Left lobe of liver (tissue), 2 donors: ENCODE data around the gene IKBIP. TPM values are rescaled to one million over a fixed set of nuclear protein-coding genes. Genes with fewer than 3 reads are reported as not detected.
"Not testable (repeated sequence)": the region's sequence is repeated elsewhere in the genome, so short reads cannot be mapped to it uniquely, and the experiment has no call there.

ENCODE experiments used
- ATAC-seq: fragments of 200-7000 bp; cut with Tn5 transposase; one replicate; pipeline ENCODE4 v1.9.1; 2020; ENCODE audit warnings: mild to moderate bottlenecking, moderate library complexity
- DNase-seq: peaks from one replicate; pipeline ENCODE4 v3.0.0-alpha.2; 2020; ENCODE audit warnings: low spot score
- total RNA-seq: library from RNA; stranded (reverse); gene quantifications from one replicate; pipeline ENCODE4 v1.2.1, GENCODE V29; 2021
- donor health status: DM: no; HTN: no; CAD: no; lungs with moderate emphysema.
- donor health status: DM: no; HTN: yes; CAD: no.

Gene IKBIP, protein sequence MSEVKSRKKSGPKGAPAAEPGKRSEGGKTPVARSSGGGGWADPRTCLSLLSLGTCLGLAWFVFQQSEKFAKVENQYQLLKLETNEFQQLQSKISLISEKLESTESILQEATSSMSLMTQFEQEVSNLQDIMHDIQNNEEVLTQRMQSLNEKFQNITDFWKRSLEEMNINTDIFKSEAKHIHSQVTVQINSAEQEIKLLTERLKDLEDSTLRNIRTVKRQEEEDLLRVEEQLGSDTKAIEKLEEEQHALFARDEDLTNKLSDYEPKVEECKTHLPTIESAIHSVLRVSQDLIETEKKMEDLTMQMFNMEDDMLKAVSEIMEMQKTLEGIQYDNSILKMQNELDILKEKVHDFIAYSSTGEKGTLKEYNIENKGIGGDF
- total RNA-seq = 2.6 TPM

DNA sequence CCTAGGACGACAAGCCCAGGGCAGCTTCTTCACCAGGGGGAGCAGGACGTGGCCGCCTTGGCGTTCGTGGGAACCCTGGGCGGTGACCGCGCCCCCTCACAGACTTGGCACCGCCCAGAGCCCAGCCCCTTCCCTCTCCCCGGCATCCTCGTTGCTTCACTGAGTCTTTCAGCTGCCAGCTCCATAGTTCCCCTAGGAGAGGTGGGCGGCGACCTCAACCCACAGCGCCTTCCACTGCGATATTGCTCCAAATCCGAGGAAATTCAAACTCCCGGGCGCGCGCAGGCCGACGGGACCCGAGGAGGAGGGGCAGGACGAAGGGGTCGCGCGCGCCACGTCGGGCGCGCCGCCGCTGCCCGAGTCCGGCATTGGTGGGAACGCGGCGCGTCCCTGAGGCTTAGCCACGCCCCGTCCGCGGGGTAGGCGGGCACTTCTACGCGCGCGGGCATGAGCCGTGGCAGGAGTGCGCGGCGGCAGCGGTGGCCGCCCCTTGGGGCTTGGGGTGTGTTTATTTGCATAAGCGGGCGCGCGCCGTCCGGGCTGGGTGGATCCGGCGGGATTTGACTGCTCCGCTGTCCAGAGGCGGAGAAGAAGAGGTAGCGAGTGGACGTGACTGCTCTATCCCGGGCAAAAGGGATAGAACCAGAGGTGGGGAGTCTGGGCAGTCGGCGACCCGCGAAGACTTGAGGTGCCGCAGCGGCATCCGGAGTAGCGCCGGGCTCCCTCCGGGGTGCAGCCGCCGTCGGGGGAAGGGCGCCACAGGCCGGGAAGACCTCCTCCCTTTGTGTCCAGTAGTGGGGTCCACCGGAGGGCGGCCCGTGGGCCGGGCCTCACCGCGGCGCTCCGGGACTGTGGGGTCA is at the start of gene IKBIP, which contains the start of gene APAF1:
TSS of gene IKBIP (minus strand) at position 77 of the 860 bp plus-strand sequence. CDS start 87 bp downstream, outside the sequence.
TSS of gene APAF1 (plus strand) at position 579 of the 860 bp plus-strand sequence. CDS start 3,070 bp downstream, outside the sequence.
- DNase-seq (peak; percentile 99), ATAC-seq (peak; percentile 95)

DNA sequence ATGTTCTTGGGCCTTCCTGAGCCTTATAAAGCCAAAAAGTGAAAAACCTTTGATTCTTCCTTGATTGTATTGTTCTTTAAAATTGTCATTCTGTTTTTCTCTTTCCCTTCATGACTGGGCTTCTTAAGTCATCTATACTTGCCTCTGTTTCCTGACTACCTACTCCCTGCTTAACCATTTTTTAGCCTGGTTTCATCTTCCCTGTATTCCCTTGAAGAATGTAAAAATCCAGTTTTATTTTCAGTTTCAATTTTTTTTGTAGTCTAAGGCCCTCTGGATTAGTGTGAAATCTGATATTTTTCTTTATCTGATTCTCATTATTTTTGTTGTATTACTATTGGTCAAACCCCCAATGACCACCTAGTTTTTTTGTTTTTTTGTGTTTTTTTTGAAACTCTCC is 46.8 kb upstream of the IKBIP start:
- no peak for ATAC-seq
- DNase-seq = no peak

DNA sequence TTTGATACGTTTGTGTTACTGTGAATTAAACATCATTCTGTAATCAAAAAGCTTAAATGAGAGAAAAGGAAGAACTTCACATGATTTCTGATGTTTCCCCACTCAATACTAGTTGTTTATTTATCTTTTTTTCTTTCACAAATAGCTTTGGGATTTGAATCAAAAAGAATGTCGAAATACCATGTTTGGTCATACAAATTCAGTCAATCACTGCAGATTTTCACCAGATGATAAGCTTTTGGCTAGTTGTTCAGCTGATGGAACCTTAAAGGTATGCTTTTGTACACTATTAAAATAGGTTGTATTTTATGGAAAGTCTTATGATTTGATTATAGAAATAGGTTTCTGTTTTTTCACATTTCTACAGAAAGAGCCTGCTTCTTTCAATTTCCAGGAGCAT is 42.0 kb upstream of the IKBIP start:
- ATAC-seq (peak; percentile 59), DNase-seq (no peak)

DNA sequence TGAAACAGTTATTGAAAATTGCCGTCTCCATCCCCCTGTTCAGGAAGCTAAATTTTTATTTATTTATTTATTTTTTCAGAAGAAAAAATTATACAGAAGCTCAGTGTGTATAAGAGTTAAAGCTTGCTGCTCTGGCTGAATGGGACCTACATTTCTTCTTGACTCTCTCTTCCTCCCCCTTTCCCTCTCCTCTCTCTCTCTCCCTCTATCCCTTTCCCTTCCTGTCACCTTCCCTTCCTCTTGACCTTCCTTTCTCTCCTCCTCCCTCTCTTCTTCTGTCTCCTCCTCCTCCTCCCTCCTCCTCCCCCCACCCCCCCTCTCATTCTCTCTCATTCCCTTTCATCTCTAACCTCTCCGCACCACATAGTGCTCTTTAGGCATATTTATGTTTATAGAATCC is 39.6 kb upstream of the IKBIP start:
- DNase-seq (no peak), ATAC-seq (no peak)

DNA sequence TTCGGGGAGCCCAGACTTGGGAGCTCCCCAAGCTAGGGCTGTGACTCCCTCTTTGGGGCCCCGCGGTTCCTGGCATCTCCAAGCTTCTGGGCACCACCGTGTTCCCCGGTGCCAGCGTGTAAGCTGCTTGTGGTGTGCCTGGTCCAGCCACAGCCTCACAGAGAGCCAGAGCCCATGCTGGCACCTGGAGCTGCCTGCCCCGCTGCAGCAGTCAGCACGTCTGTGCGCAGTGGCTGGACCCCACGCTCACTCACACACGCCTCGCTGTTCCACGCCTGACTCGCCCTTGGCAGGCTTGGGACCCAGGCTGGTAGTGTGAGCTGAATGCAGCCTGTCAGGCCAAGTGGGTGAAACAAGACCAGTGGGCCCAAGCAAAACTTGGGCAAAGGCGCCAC is 35.0 kb upstream of the IKBIP start:
- ATAC-seq = no peak
- no peak for DNase-seq

DNA sequence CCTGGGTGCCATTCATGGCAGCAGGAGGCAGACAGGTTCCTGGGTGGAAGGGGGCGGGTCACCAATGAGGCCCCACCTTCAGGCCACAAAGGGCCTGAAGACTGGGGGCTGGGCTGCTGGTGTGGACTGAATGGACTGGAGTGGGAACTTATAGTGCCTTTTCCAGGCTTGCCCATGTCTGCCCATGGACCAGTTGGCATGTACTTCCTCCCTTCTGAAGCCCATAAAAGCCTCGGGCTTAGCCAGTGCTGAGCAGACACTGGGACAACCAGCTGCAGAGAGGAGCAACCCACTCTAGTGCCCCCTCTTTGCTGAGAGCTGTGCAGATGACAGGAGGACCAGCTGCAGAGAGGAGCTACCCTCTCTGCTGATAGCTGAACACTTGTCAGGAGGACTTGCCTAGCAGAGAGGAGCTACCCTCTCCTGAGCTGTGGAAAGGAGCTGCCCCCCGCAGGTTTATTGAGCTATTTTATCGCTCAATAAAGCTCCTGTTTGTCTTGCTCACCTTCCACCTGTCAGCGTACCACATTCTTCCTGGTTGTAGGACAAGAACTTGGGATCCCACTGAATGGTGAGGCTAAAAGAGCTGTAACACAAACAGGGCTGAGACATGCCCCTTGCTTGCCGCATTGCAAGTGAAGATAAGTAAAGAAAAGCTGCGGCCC is 34.5 kb upstream of the IKBIP start:
- DNase-seq (no peak), ATAC-seq (no peak)

DNA sequence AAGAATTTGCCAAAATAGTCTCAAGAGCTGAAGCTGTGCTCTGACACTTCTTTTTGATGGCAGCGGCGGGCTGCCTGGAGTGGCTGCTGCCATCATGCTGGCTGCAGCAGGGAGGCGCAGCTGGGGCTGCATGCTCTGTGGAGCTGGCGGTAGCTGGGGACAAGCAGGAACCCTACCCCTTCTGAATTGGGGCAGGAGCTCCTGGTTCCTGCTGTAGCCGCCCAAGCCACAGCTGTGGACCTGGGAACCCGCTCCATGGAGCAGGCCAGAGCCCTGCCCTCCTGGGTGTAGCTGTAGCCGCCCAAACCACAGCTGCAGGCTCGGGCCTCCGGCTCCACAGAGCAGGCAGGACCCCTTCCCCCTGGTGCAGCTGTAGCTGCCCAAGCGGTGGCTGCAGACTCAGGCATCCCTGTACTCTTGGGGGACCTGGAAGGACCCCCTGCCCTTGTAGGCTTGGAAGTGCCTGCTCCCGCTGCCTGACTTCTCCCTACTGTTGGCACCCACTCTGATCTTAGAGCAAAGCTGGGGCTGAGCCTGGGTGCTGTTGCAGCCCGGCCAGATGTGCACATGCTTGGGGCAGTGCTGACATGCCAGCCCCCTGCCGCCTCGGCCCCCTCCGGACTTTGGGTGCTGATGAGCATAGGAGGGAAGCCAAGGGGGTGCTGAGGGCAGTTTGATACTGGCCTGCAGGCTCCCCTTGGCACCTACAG is 33.8 kb upstream of the IKBIP start:
- DNase-seq (no peak), ATAC-seq (no peak)

DNA sequence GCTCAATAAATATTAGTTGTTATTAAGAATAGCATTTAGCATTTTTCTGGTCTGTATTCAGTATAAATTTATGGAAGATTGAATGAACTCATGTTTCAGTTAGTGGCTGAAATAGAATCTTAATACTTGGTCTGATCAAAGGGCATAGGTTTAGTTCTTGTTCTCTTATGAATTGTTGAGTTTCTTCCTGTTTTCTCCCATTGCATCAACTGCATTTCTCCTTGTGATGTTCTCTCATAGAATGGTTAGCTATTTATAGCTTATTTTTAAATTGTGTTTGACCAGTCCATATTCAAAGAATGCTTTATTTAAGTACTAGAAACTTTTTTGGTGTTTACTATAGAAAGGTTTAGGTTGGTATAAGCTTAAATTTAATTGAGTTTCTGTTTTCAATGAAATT is 30.3 kb upstream of the IKBIP start:
- DNase-seq = no peak
- no peak for ATAC-seq

DNA sequence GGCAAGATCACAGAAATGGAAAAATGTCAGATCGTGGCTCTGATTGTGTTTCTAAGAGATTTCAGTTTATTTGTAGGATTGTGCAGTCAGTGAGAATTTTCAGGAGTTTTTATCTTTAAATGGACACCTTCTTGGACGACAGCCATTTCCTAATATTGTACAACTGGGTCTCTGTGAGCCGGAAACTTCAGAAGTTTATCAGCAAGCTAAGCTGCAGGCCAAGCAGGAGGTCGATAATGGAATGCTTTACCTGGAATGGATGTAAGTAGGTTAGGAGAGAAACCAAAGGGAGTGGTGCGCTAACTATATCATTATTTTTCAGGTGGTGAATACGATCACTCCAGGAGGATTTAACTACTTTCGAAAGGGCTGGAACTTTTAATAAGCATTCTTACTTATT is 26.9 kb upstream of the IKBIP start:
- ATAC-seq = peak; percentile 77
- DNase-seq = no peak

DNA sequence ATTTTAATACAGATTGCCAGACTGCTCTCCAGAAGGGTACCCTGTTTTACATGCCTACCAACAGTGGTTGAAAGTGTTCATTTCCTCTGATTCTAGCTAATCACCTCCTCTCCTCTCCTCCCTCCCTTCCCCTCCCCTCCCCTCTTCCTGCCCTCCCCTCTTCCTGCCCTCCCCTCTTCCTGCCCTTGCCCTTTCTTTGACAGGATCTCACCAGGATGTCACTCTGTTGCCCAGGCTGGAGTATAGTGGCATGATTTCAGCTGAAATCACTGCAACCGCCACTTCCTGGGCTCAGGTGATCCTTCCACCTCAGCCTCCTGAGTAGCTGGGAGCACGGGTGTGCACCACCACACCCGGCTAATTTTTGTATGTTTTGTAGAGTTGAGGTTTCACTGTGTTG is 25.2 kb upstream of the IKBIP start:
- ATAC-seq (no peak), DNase-seq (no peak)

DNA sequence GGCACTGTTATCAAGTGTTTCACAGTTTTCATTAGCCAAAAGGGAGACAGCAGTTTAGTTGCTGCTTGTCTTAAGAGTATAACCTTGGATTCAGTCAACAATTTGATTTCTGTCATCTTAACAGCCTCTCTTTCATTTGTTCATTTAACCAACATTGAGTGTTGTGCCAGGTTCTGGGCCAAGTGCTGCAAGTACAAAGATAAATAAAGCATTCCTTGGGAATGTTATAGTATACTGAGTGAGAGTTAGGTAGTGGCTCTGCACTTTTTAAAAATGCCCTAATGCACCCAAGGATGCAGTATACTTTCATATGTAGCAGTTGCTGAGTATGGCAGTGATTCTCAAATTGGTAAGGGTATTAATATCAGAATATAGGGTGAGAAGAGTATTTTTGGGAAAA is 15.9 kb upstream of the IKBIP start:
- DNase-seq (no peak), ATAC-seq (no peak)

DNA sequence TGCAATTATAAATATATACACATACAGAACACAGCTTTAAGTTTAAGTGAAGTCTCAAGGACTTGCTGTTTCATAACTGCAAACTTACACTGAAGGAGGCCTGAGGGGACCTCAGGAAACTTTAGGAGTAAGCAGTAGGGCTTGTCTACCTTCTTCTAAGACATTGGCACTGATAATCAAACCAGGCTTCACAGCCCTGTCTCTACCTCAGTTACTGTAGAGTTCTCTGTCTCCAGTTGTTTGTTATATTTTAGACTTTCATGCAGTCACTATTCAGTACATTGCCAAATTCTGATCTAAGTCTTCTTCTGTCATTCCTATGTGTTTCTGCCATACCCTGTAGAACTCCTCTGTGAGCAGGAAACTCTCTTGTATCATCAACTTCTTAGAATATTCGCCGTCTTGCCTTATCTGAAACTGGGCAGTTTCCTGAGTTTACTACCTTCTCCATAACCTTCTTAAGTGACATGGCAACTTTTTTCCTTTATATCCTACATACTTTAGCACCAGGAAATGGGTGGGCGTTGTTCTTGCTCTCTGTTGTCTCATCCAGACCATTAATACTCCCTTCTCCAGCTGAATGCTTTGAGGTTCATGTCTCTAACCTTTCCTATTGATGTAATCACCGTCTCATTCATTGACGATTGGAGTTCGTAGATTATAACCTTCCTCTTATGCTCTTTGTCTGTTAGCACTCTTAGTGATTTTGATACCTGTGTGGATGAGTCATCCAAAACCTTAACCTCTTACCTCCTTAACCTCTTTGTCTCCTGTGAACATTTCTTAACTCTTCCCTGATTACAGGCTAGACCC is 11.9 kb upstream of the IKBIP start:
- no peak for DNase-seq
- no peak for ATAC-seq

DNA sequence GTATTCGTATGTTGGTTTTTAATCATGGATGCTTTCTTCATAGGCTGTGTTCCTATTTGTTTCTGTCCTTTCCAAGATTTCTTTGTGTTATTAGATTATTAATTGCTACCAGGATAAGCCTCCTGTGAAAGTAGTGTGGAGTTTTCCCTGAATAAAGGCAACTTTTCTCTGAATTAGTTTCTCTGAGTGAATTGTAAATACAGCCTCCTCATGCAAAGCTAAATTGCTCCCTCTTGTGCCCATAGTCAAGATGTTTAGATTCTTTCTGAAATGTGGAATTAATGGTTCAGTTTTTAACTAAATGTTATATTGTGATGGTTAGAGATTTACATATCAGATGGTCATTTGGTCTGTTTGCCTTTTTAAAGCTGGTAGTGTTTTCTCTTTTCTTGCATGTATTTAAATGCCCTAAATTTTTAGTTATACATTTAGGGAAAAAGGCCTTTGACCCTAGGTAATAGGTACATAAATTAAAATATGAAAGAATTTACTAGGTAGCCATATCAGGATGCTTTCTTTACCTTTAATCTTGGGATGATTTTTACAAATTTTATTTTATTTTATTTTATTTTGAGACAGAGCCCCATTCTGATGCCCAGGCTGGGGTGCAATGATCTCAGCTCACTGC is 9.4 kb upstream of the IKBIP start:
- ATAC-seq (peak; percentile 84), DNase-seq (no peak)

DNA sequence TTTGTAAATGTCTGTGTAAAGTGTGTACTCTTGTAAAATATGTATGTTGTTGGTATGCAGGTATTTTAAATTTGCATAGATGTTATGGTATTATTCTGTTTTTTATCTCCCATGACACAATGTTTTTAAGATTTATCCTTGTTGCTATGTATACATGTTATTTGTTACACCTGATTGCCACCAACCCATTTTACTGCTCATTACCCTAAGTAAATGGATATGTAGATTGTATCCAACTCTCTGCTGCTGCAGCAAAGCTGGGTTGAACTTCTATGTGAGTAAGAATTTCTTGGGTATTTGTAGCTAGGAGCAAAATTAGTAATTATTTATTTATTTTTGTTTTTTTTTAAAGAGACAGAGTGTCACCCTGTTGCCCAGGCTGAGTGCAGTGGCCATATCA is 6.7 kb upstream of the IKBIP start:
- ATAC-seq (no peak), DNase-seq (no peak)

DNA sequence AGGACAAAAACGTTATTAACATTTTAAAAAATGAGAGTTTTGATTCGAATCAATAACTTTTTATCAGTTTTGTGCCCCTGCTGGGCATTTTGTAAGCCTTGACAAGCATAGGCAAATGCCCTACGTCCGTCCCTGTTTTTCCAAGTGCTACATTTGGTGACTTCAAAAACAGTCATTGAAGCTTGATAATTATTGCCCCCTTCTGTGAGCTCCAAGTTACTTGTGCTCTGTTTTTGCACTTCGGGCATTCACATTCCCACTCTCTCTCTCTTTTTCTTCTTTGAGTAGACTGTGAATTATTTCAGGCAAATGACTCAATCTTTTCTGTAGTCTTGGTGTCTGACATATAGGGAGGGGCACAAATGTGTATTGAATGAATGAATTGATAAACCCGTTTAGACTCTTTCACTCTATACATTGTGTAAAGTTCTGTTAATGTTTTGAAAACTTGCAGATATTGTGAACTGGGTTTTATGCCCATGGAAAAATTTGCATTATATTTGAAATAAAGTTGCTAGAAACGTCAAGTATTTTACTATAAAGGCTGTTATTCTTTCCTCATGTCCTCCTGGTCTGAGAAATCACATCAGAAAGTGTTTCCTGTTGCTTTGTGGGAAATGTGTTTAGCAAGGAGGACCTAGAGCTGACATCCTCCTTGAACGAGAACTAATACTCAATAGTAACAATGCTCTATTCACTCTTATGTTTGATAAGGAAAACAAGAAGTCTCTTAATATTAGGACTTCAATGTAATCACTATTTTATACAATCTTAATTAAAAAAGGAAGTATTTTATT is 1.9 kb upstream of the IKBIP start:
- ATAC-seq (no peak), DNase-seq (no peak)

DNA sequence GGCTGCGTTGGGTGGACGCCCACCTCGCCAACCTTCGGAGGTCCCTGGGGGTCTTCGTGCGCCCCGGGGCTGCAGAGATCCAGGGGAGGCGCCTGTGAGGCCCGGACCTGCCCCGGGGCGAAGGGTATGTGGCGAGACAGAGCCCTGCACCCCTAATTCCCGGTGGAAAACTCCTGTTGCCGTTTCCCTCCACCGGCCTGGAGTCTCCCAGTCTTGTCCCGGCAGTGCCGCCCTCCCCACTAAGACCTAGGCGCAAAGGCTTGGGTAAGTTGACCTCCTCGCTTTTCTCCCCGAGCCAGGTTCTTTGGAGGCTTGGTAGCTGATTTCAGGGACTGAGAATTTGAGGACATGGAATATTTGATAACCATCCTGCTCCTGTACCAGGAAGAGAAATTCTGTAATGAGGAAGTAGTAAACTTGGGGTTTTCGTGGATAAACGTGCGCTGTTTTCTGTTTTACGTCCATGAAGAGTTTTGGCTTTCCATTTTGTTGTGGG is 1.0 kb upstream of the IKBIP start:
- DNase-seq = no peak
- peak; percentile 42 for ATAC-seq

DNA sequence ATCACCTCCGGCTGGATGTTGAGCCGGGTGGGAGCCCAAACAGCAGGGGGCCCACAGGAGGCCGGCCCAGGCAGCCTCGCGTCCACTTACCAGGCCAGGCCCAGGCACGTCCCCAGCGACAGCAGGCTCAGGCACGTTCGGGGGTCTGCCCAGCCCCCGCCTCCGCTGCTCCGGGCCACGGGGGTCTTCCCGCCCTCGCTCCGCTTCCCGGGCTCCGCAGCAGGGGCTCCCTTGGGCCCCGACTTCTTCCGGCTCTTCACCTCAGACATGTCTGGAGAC is 216 bp downstream of the IKBIP start:
- DNase-seq = no peak
- ATAC-seq = peak; percentile 10

DNA sequence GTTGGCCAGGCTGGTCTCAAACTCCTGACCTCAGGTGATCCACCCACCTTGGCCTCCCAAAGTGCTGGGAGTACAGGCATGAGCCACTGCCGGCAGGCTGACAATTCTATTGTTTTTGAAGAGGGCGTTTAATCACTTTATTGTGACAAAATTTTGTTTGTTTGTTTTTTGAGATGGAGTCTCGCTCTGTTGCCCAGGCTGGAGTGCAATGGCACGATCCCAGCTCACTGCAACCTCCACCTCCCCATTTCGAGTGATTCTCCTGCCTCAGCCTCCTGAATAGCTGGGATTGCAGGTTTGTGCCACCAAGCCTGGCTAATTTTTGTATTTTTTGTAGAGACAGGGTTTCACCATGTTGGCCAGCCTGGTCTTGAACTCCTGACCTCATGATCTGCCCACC is 1.8 kb downstream of the IKBIP start:
- not testable (repeated sequence) for ATAC-seq, DNase-seq

DNA sequence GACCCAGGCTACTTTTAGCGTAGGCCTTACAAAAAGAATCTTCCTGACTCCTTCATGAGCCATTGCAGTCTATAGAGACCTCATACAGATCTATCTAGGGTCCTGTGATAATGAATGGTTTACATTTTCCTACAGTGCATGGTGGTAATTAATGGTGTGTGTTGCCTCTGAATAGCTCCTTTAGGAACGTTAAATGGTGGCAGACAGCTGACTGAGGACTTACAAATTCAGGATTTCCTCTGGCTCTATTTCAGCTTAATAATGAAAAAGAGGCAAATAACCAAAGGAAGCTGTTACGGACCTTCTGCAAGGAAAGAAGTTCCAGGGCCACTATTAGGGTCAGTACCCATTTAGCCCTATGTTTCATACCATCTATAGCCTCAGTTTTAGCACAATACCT is 5.1 kb downstream of the IKBIP start:
- ATAC-seq (no peak), DNase-seq (no peak)
